SK-N-SH treated with all-trans-retinoic acid at 6 μM for 48 hours (cell line): Measurements from ENCODE around the gene NRN1.

ENCODE experiments used
- ARNTL ChIP-seq: fragments of 450-650 bp; formaldehyde crosslinking; IDR thresholded peaks from 2 replicates; pipeline ENCODE4 v1.5.0; 2020; ENCODE audit warnings: low read depth, mild to moderate bottlenecking, moderate library complexity, borderline replicate concordance
- BACH2 ChIP-seq: fragments of 250-450 bp; sonication (Bioruptor Pico); IDR thresholded peaks from 2 replicates; pipeline ENCODE4 v1.9.0; 2021; ENCODE audit warnings: mild to moderate bottlenecking, borderline replicate concordance
- ESRRG ChIP-seq: fragments of 250-450 bp; sonication (Bioruptor Pico); IDR thresholded peaks from 2 replicates; pipeline ENCODE4 v1.6.1; 2021; ENCODE audit warnings: mild to moderate bottlenecking
- GLIS3 ChIP-seq: fragments of 250-450 bp; sonication (Bioruptor Pico); IDR thresholded peaks from 2 replicates; pipeline ENCODE4 v1.5.0; 2020; ENCODE audit warnings: mild to moderate bottlenecking, moderate library complexity
- ISL1 ChIP-seq: fragments of 250-450 bp; sonication (Bioruptor Pico); IDR thresholded peaks from 2 replicates; pipeline ENCODE4 v2.1.2; 2022; ENCODE audit warnings: mild to moderate bottlenecking, moderate library complexity
- PATZ1 ChIP-seq: fragments of 250-450 bp; sonication (Bioruptor Pico); IDR thresholded peaks from 2 replicates; pipeline ENCODE4 v1.8.0; 2020; ENCODE audit warnings: mild to moderate bottlenecking, moderate library complexity, borderline replicate concordance
- POU6F1 ChIP-seq: fragments of 250-450 bp; sonication (Bioruptor Pico); IDR thresholded peaks from 2 replicates; pipeline ENCODE4 v1.8.0; 2021; ENCODE audit warnings: low read depth, mild to moderate bottlenecking, moderate library complexity, borderline replicate concordance
- RARB ChIP-seq: fragments of 250-450 bp; sonication (Bioruptor Pico); IDR thresholded peaks from 2 replicates; pipeline ENCODE4 v1.8.0; 2021; ENCODE audit warnings: mild to moderate bottlenecking, moderate library complexity
- SNAI2 ChIP-seq: fragments of 250-450 bp; sonication (Bioruptor Pico); IDR thresholded peaks from 2 replicates; pipeline ENCODE4 v1.5.0; 2020; ENCODE audit warnings: mild to moderate bottlenecking, moderate library complexity
- TCF4 ChIP-seq: fragments of 250-450 bp; sonication (Bioruptor Pico); IDR thresholded peaks from 2 replicates; pipeline ENCODE4 v1.8.0; 2021; ENCODE audit warnings: mild to moderate bottlenecking, moderate library complexity, borderline replicate concordance
- ZFP3 ChIP-seq: fragments of 250-450 bp; sonication (Bioruptor Pico); IDR thresholded peaks from 2 replicates; pipeline ENCODE4 v1.5.0; 2020; ENCODE audit warnings: mild to moderate bottlenecking, moderate library complexity
- ZNF565 ChIP-seq: fragments of 450-650 bp; formaldehyde crosslinking; conservative IDR thresholded peaks from 2 replicates; pipeline ENCODE4 v1.5.0; 2020; ENCODE audit warnings: low read depth, mild to moderate bottlenecking, moderate library complexity
- ZNF70 ChIP-seq: fragments of 450-650 bp; formaldehyde crosslinking; IDR thresholded peaks from 2 replicates; pipeline ENCODE4 v1.5.0; 2020; ENCODE audit warnings: mild to moderate bottlenecking, moderate library complexity
- ZNF8 ChIP-seq: fragments of 450-650 bp; formaldehyde crosslinking; IDR thresholded peaks from 2 replicates; pipeline ENCODE4 v1.5.0; 2020; ENCODE audit warnings: mild to moderate bottlenecking, moderate library complexity

- TF ChIP-seq ARNTL (no peak), ESRRG (no peak), ZFP3 (no peak), SNAI2 (no peak), POU6F1 (no peak), ZNF8 (CRISPR knock-in tag) (no peak), TCF4 (CRISPR knock-in tag) (no peak), RARB (no peak), ISL1 (CRISPR knock-in tag) (no peak), PATZ1 (CRISPR knock-in tag) (no peak), GLIS3 (CRISPR knock-in tag) (no peak), BACH2 (CRISPR knock-in tag) (no peak), ZNF70 (CRISPR knock-in tag) (no peak), ZNF565 (CRISPR knock-in tag) (no peak)
These were observed 43.9 kb downstream of the NRN1 start for GRCh38 chr6:5962794-5963193.
